ENCODE measurements around the gene RIT1. TPM values are rescaled to one million over a fixed set of nuclear protein-coding genes. Genes with fewer than 3 reads are reported as not detected.

The RIT1 gene
- total and polyA plus RNA-seq, 2 of the 13 experiments (the other 11 are each of a cell fraction or from before 2014, with no cell fraction given) = 12.2 to 32.2 TPM

GRCh38 chr1:155911156-155912055, at the start of gene RIT1 (continued):
- TF ChIP-seq HOMEZ (CRISPR knock-in tag; IDR thresholded peaks at IDR 0.05; ENCODE audit: low read depth) = 0 out of 2 replicates have a peak, but pooled peaks have one; percentile 21
- peak; percentile 81; the same call in 1 of the 2 replicates for TF ChIP-seq MEIS1 (CRISPR knock-in tag; IDR thresholded peaks at IDR 0.05; ENCODE audit: borderline replicate concordance)
- no peak for TF ChIP-seq ZNF251 (CRISPR knock-in tag; IDR thresholded peaks at IDR 0.05)
- no peak for TF ChIP-seq LCORL (IDR thresholded peaks at IDR 0.05)
- TF ChIP-seq LCORL (CRISPR knock-in tag; IDR thresholded peaks at IDR 0.05) = peak; percentile 24; the same call in 1 of the 2 replicates
- TF ChIP-seq ZNF362 (CRISPR knock-in tag; IDR thresholded peaks at IDR 0.05; ENCODE audit: borderline replicate concordance) = peak; percentile 58; the same call in 1 of the 2 replicates
- TF ChIP-seq ZNF891 (CRISPR knock-in tag; IDR thresholded peaks at IDR 0.05) = no peak
- TF ChIP-seq AGO2 (optimal IDR thresholded peaks at IDR 0.05; ENCODE audit: low read depth, low read length) = peak; percentile 98
- TF ChIP-seq HINFP (CRISPR knock-in tag; IDR thresholded peaks at IDR 0.05; ENCODE audit: low read depth) = 0 out of 2 replicates have a peak, but pooled peaks have one; percentile 18
- TF ChIP-seq XRCC5 (optimal IDR thresholded peaks at IDR 0.05; ENCODE audit: low read length) = peak; percentile 51
- peak; percentile 24; the same call in 1 of the 2 replicates for TF ChIP-seq RXRB (CRISPR knock-in tag; IDR thresholded peaks at IDR 0.05; ENCODE audit: borderline replicate concordance)
- TF ChIP-seq FOXO1 (CRISPR knock-in tag; IDR thresholded peaks at IDR 0.05) = 0 out of 2 replicates have a peak, but pooled peaks have one; percentile 36
- no peak for TF ChIP-seq KAT7 (CRISPR knock-in tag; IDR thresholded peaks at IDR 0.05; ENCODE audit: borderline replicate concordance)
- TF ChIP-seq ZBED4 (CRISPR knock-in tag; IDR thresholded peaks at IDR 0.05; ENCODE audit: borderline replicate concordance) = peak; percentile 62; the same call in 1 of the 2 replicates
- no peak for TF ChIP-seq ZNF543 (CRISPR knock-in tag; IDR thresholded peaks at IDR 0.05)
- TF ChIP-seq ZMYM4 (CRISPR knock-in tag; IDR thresholded peaks at IDR 0.05) = peak; percentile 47
- peak; percentile 28; the same call in 1 of the 2 replicates for TF ChIP-seq CBX5 (CRISPR knock-in tag; IDR thresholded peaks at IDR 0.05; ENCODE audit: borderline replicate concordance)
- no peak for TF ChIP-seq ZNF136 (CRISPR knock-in tag; IDR thresholded peaks at IDR 0.05; ENCODE audit: low read depth)
- 0 out of 2 replicates have a peak, but pooled peaks have one; percentile 14 for TF ChIP-seq CEBPG (CRISPR knock-in tag; IDR thresholded peaks at IDR 0.05)
- 0 out of 2 replicates have a peak, but pooled peaks have one; percentile 10 for TF ChIP-seq ZNF160 (CRISPR knock-in tag; IDR thresholded peaks at IDR 0.05)
- peak; percentile 55 for TF ChIP-seq THAP11 (CRISPR knock-in tag; IDR thresholded peaks at IDR 0.05)
